B cell (primary cell): ENCODE data around the gene MAGI2. TPM values are rescaled to one million over a fixed set of nuclear protein-coding genes. Genes with fewer than 3 reads are reported as not detected.

Experiments
- ATAC-seq: fragments of 200-7000 bp; cut with Tn5 transposase; one replicate; pipeline ENCODE4 v1.10.0; 2021; ENCODE audit warnings: low read depth, mild to moderate bottlenecking, moderate number of reproducible peaks, moderate library complexity
- CTCF ChIA-PET: fragments of 350-600 bp; sonication (Branson Sonifier 250); formaldehyde crosslinking; loops from one replicate; lab custom pipeline; 2021; ENCODE audit warnings: antibody characterized with exemption, inconsistent platforms; lab: Charles Lee
- POLR2A ChIA-PET: fragments of 350-600 bp; sonication (Branson Sonifier 250); formaldehyde crosslinking; loops from one replicate; lab custom pipeline; 2021; ENCODE audit warnings: antibody characterized with exemption; lab: Charles Lee
- DNase-seq: peaks from one replicate; pipeline ENCODE4 v3.0.0; 2013
- H2AFZ ChIP-seq: 2 replicates; pipeline ENCODE4 v1.6.1; 2012; ENCODE audit warnings: mild to moderate bottlenecking, low read depth, low read length; ENCODE audit not compliant: insufficient read depth, poor library complexity, severe bottlenecking
- H3K27ac ChIP-seq, 2 donors: 1 replicate in 1 of 2; 2 replicates in 1 of 2; pipeline ENCODE4 v1.5.1; 2012 to 2013; ENCODE audit warnings: low read length in 2 of 2, mild to moderate bottlenecking in 2 of 2, moderate library complexity in 1 of 2
- H3K27me3 ChIP-seq, 4 experiments: fragments of 200-600 bp in 1 of 4; sonication (generic) in 1 of 4; replicated peaks in 1 of 4; 1 replicate in 2 of 4; 2 replicates in 2 of 4; pipeline versions ENCODE4 v1.6.1 to v1.7.0; 2013 to 2016; ENCODE audit warnings: low read length in 3 of 4, mild to moderate bottlenecking in 2 of 4, mixed read lengths in 1 of 4, moderate library complexity in 1 of 4; ENCODE audit not compliant: insufficient read depth in 4 of 4, control insufficient read depth in 3 of 4; ENCODE audit errors: control extremely low read depth in 1 of 4
- H3K36me3 ChIP-seq, 2 experiments: replicated peaks in 1 of 2; 1 replicate in 1 of 2; 2 replicates in 1 of 2; pipeline versions ENCODE4 v1.6.1 to v1.7.1; 2013; ENCODE audit warnings: low read length in 1 of 2; ENCODE audit not compliant: insufficient read depth in 2 of 2, control insufficient read depth in 1 of 2; ENCODE audit errors: control extremely low read depth in 1 of 2, extremely low read depth in 1 of 2
- H3K4me1 ChIP-seq, 2 donors: fragments of 200-600 bp in 1 of 2; sonication (generic) in 1 of 2; 1 replicate in 1 of 2; 2 replicates in 1 of 2; pipeline versions ENCODE4 v1.5.1 to v1.6.1; 2013 to 2017; ENCODE audit warnings: low read length in 2 of 2; ENCODE audit not compliant: control insufficient read depth in 2 of 2, insufficient read depth in 2 of 2
- H3K4me2 ChIP-seq: replicated peaks from 2 replicates; pipeline ENCODE3; 2012; ENCODE audit warnings: mild to moderate bottlenecking, low read depth, low read length; ENCODE audit not compliant: poor library complexity, severe bottlenecking
- H3K4me3 ChIP-seq, 5 experiments: fragments of 200-600 bp in 1 of 5; sonication (generic) in 1 of 5; 1 replicate in 3 of 5; 2 replicates in 2 of 5; pipeline versions ENCODE4 v1.5.1 to v1.7.0; 2011 to 2016; ENCODE audit warnings: low read length in 4 of 5, mild to moderate bottlenecking in 4 of 5, low read depth in 2 of 5, control low read depth in 1 of 5, moderate library complexity in 1 of 5; ENCODE audit not compliant: insufficient read depth in 1 of 5; ENCODE audit errors: control extremely low read depth in 1 of 5, extremely low read depth in 1 of 5
- H3K79me2 ChIP-seq: fragments of 200-600 bp; sonication (generic); one replicate; pipeline ENCODE4 v1.6.0; 2016; ENCODE audit warnings: low read length; ENCODE audit not compliant: control insufficient read depth, insufficient read depth
- H3K9ac ChIP-seq: fragments of 200-600 bp; sonication (generic); 2 replicates; pipeline ENCODE4 v1.6.1; 2017; ENCODE audit warnings: mild to moderate bottlenecking, low read length, moderate library complexity
- H3K9me3 ChIP-seq, 3 donors: one replicate each; pipeline versions ENCODE4 v1.6.1 to v1.7.1; 2013; ENCODE audit warnings: low read length in 2 of 3; ENCODE audit not compliant: control insufficient read depth in 2 of 3, insufficient read depth in 1 of 3; ENCODE audit errors: control extremely low read depth in 1 of 3
- H4K20me1 ChIP-seq: 2 replicates; pipeline ENCODE4 v1.6.0; 2012; ENCODE audit warnings: mild to moderate bottlenecking, low read length; ENCODE audit not compliant: insufficient read depth, control insufficient read depth, poor library complexity, severe bottlenecking
- H3K27ac Mint-ChIP-seq: one replicate; pipeline ENCODE4 v1.8.0; 2021; ENCODE audit warnings: mixed read lengths
- H3K27me3 Mint-ChIP-seq: one replicate; pipeline ENCODE4 v1.8.0; 2021; ENCODE audit warnings: mixed read lengths
- H3K4me1 Mint-ChIP-seq: one replicate; pipeline ENCODE4 v1.8.0; 2021; ENCODE audit warnings: mixed read lengths
- H3K4me3 Mint-ChIP-seq: one replicate; pipeline ENCODE4 v1.8.0; 2021; ENCODE audit warnings: mixed read lengths
- H3K9me3 Mint-ChIP-seq: one replicate; pipeline ENCODE4 v1.8.0; 2022; ENCODE audit warnings: mixed read lengths; ENCODE audit not compliant: insufficient read depth
- EZH2 ChIP-seq: IDR thresholded peaks from 2 replicates; pipeline ENCODE4 v1.6.1; 2012; ENCODE audit warnings: borderline replicate concordance, low read depth, mild to moderate bottlenecking, moderate library complexity, low read length; ENCODE audit not compliant: insufficient read depth, poor library complexity, severe bottlenecking
- WGBS: methylation state at CpG from one replicate; pipeline ENCODE4 v1.1.5; 2013; ENCODE audit warnings: missing lambda C conversion rate; ENCODE audit not compliant: insufficient coverage; 5-methylcytosine and 5-hydroxymethylcytosine counted together
- intact Hi-C: fragments of 100-400 bp; cut with micrococcal nuclease; formaldehyde crosslinking; loops from one replicate; pipeline ENCODE4 v1.10.0; 2022
- polyA plus RNA-seq: library from polyadenylated mRNA; depleted of rRNA; stranded (reverse); fragments of >200 nt; gene quantifications from 2 replicates; pipeline ENCODE4 v1.2.3, GENCODE V29; 2012
- total RNA-seq, 2 donors: library from RNA; stranded (reverse); fragments of 120-200 nt in 1 of 2; gene quantifications; 1 replicate in 1 of 2; 2 replicates in 1 of 2; pipeline versions ENCODE4 v1.2.3 to v1.2.4, GENCODE V29; 2013 to 2022
- TF ChIP-seq, protein P1 (sequence below): fragments of 200-600 bp; IDR thresholded peaks from one replicate; pipeline ENCODE4 v1.8.0; 2022; ENCODE audit warnings: antibody characterized with exemption, mild to moderate bottlenecking

The MAGI2 gene
- total and polyA plus RNA-seq, 2 donors (not counting 1 experiment from before 2014, with no cell fraction given), result 0.16 to 0.64 TPM

DNA sequence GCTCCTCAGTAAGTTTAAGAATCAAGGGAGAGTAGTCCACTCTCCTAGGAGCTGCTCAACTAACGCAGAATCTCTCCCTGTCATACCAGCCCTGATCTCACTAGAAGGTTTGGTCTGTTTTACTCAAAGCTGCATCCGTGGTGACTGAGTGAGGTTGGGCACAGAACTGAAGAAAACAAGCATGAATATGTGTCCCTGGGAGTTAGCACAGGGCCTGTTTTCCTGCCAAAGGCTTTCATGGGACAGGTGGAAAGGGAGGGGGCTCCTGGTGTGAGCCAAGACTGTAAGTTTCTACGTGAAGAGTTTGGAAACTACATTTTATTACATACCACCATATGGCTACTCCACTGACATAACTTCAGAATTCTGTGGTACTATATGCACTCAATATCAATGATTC is 705.9 kb downstream of the MAGI2 start:
- no peak overlapping the region for H3K4me3 ChIP-seq
- H3K9ac ChIP-seq, result no peak overlapping the region
- CTCF ChIA-PET, result no interaction called here
- Mint-ChIP-seq H3K9me3 (peaks cover 2% of the 10 kb centered on the region), H3K27me3 (no peaks in the 10 kb centered on the region), H3K4me1 (no peaks in the 10 kb centered on the region), H3K4me3 (no peak overlapping the region), H3K27ac (no peak overlapping the region)
- POLR2A ChIA-PET, result no interaction called here
- ATAC-seq (no peak), DNase-seq (no peak)
- intact Hi-C loops, result no loop called here
- TF ChIP-seq, protein P1, sequence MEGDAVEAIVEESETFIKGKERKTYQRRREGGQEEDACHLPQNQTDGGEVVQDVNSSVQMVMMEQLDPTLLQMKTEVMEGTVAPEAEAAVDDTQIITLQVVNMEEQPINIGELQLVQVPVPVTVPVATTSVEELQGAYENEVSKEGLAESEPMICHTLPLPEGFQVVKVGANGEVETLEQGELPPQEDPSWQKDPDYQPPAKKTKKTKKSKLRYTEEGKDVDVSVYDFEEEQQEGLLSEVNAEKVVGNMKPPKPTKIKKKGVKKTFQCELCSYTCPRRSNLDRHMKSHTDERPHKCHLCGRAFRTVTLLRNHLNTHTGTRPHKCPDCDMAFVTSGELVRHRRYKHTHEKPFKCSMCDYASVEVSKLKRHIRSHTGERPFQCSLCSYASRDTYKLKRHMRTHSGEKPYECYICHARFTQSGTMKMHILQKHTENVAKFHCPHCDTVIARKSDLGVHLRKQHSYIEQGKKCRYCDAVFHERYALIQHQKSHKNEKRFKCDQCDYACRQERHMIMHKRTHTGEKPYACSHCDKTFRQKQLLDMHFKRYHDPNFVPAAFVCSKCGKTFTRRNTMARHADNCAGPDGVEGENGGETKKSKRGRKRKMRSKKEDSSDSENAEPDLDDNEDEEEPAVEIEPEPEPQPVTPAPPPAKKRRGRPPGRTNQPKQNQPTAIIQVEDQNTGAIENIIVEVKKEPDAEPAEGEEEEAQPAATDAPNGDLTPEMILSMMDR, result no peak
- H3K27ac ChIP-seq, result no peak overlapping the region
- peaks cover 0 to 4% (median 0%) of the 10 kb centered on the region in 3 donors for H3K9me3 ChIP-seq
- no peaks in the 10 kb centered on the region for H3K79me2 ChIP-seq
- H3K4me2 ChIP-seq, result no peak overlapping the region
- H4K20me1 ChIP-seq, result no peaks in the 10 kb centered on the region
- H3K4me1 ChIP-seq, result no peaks in the 10 kb centered on the region
- 100% methylated on average over 1 of the region's 3 CpGs for WGBS
- no peaks in the 10 kb centered on the region for H3K27me3 ChIP-seq
- H2AFZ ChIP-seq, result no peak overlapping the region
- no peaks in the 10 kb centered on the region for H3K36me3 ChIP-seq

DNA sequence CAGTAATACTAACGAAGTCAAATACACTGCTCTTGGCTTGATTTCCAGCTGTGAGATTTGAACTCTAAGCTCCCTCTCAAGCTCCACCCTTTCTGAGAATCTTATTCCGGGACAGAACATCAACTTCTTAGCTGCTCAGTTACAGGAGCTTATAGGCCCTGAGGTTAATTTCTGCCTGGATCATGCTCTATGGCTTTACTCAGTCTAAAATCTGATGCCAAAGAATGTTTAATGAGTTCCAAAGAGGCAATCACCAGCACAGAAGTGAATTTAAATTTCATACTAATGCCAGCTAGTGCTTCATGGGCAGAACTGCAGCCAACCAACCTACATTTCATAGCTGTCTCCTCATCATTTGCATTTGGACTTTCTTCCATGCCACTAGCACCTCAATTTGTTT is 707.2 kb downstream of the MAGI2 start:
- TF ChIP-seq, protein P1, result no peak
- TF ChIP-seq EZH2, result no peak
- ATAC-seq, result no peak
- H3K27me3 ChIP-seq, result no peaks in the 10 kb centered on the region
- no peak overlapping the region for H3K4me2 ChIP-seq
- ChIA-PET CTCF (no interaction called here), POLR2A (no interaction called here)
- H2AFZ ChIP-seq, result no peak overlapping the region
- no peak overlapping the region for H3K4me3 ChIP-seq
- H3K9me3 ChIP-seq, result peaks cover 0 to 4% (median 0%) of the 10 kb centered on the region in 3 donors
- Mint-ChIP-seq H3K27me3 (no peaks in the 10 kb centered on the region), H3K9me3 (peaks cover 2% of the 10 kb centered on the region), H3K4me3 (no peak overlapping the region), H3K4me1 (no peaks in the 10 kb centered on the region), H3K27ac (no peak overlapping the region)
- no peaks in the 10 kb centered on the region for H3K4me1 ChIP-seq
- H4K20me1 ChIP-seq, result no peaks in the 10 kb centered on the region
- intact Hi-C loops, result no loop called here
- H3K27ac ChIP-seq, result no peak overlapping the region
- H3K79me2 ChIP-seq, result no peaks in the 10 kb centered on the region
- no peak for DNase-seq
- H3K36me3 ChIP-seq, result no peaks in the 10 kb centered on the region
- WGBS, result 81% methylated on average over 2 of the region's 2 CpGs
- H3K9ac ChIP-seq, result no peak overlapping the region
